Fibroblast of lung (primary cell): Measurements from ENCODE around the gene TRIM72.

Experiments
- EZH2 ChIP-seq: IDR thresholded peaks from 2 replicates; pipeline ENCODE4 v1.5.1; 2012; ENCODE audit warnings: low read length, control low read depth, mild to moderate bottlenecking; ENCODE audit errors: missing control alignments
- TF ChIP-seq, protein P1 (sequence below), 2 donors: IDR thresholded peaks in 1 of 2; conservative IDR thresholded peaks in 1 of 2; 1 replicate in 1 of 2; 2 replicates in 1 of 2; pipeline ENCODE4 v1.5.1; 2011 to 2012; ENCODE audit warnings: low read length in 2 of 2, control low read depth in 1 of 2, inconsistent platforms in 1 of 2, low read depth in 1 of 2, mild to moderate bottlenecking in 1 of 2

DNA sequence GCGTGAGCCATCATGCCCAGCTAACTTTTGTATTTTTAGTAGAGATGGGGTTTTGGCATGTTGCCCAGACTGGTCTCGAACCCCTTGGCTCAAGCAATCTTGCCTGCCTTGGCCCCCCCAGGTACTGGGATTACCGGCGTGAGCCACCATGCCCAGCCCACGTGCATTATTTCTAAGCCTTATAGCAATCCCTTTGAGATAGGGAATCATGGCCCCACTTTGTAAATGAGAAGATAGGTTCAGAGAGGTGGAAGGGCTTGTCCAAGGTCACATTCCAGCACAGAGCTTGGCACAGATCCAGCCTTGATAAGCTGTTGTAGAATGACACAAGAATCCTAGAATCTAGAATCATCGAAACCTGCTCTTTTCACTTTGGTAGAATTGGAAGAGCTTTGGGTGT, 7.1 kb upstream of the TRIM72 start:
- TF ChIP-seq, protein P1, sequence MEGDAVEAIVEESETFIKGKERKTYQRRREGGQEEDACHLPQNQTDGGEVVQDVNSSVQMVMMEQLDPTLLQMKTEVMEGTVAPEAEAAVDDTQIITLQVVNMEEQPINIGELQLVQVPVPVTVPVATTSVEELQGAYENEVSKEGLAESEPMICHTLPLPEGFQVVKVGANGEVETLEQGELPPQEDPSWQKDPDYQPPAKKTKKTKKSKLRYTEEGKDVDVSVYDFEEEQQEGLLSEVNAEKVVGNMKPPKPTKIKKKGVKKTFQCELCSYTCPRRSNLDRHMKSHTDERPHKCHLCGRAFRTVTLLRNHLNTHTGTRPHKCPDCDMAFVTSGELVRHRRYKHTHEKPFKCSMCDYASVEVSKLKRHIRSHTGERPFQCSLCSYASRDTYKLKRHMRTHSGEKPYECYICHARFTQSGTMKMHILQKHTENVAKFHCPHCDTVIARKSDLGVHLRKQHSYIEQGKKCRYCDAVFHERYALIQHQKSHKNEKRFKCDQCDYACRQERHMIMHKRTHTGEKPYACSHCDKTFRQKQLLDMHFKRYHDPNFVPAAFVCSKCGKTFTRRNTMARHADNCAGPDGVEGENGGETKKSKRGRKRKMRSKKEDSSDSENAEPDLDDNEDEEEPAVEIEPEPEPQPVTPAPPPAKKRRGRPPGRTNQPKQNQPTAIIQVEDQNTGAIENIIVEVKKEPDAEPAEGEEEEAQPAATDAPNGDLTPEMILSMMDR (conservative IDR thresholded peaks at IDR 0.05 in 1 of 2, IDR thresholded peaks at IDR 0.05 in 1 of 2; ENCODE audit: low read depth in 1 of 2, low read length in 2 of 2), result no peak
- no peak for TF ChIP-seq EZH2
